ENCODE results near the gene TBC1D9.
"Not testable (repeated sequence)": the region's sequence is repeated elsewhere in the genome, so short reads cannot be mapped to it uniquely, and the experiment has no call there.

TBC1D9 gene

DNA sequence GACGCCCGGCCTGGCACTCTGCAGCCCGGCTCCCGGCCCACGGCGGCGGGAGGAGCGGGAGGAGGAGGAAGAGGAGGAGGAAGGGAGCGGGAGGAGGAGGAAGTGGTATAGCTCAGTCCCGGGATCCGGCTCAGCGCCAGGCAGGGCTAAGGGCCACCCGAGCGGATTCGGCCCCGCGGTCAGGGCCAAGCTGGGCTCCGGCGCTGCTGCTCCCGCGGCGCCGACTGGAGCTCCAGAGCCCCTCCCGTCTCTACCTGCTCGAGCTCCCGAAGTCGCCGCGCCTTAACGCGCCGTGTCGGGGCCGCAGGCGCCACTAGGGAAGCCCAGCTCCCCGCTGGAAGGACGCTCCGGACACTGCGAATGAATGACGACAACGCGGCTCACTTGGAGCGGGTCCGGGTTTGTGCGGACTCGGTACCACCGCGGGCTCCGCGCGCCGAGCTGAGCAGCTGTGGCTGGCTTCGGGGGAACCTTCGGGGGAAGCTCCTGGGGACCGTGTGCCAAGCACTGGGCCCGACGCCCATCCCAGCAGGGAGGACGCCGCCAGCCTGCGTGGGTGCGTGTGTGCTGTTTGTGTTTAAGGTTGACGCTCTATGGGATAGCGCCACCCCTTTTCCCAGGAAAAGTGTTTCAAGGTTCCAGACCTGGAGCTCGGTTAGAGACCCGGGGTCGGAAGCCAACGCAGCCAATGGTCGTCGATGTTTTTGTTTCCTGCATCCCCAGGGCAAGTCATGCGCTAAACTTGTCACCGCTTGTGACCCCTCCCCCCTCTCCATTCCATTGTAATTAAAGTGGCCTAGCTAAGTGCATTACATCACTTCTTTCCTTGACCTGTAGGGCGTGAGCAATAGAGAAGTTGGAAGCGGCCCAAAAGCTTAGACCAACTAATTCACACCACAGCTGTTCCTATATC lies at the start of gene TBC1D9:
TBC1D9 (minus strand) TSS at position 67 of the 913 bp plus-strand sequence. CDS start 340 bp downstream, outside the sequence.
- no peak for FAIRE-seq

DNA sequence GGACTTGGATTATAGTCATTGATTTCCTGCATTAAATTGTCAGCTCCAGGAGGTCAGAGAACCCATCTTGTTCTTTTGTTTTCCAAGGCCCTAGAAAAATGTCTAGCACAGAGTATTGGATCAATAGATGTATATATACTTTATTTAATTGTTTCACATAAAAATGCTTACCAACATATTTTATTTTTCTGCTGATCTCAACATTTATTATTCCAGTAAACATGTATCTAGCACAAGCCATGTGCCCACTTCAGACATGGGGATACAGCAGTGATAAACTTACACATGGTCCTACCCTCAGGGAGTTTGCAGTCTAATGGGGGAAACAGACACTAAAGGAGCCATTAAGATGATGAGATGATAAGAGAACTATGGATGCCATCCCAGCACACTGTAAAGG lies 49.1 kb upstream of the TBC1D9 start:
- FAIRE-seq = no peak

DNA sequence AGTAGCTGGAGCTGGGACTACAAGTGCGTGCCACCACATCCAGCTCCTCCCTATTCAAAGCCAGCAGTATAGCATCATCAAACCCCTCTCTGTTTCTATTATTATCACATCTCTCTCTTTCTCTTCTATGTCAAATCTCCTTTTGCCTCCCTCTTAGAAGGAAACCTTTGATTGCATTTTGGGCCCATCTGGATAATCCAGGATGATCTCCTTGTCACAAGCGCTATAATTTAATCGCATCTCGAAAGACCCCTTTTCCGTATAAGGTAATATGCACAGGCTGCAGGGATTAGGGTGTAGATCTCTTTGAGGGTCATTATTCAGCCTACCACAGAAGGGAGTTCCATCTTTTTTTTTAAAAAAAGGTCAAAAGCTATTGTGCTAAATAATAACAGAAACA lies 46.4 kb upstream of the TBC1D9 start:
- FAIRE-seq = no peak

- no peak for FAIRE-seq
Measured at GRCh38 chr4:140800666-140801065, 44.5 kb upstream of the TBC1D9 start.

DNA sequence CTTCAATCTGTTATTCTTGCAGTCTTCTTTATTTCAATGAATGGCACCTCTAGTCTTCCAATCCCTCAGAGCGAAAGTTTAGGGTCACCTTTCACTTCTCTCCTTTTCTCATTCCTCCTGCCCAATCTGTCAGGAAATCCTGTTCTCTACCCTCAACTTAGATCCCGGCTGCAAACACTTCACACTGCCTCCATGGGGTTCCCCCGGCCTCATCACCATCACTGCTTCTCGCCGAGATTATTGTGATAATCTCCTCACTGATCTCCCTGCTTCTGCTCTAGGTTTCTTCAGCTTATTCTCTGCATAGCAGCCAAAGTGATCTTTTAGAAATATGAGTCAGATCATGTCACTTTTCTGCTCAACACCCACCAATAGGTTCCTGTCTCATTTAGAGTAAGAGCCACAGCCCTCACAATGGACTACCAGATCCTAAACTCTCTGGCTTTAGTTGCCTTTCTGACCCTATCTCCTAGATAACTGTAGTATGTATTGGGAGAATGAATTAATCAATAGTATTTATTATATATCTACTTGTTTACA lies 43.6 kb upstream of the TBC1D9 start:
- FAIRE-seq = no peak

DNA sequence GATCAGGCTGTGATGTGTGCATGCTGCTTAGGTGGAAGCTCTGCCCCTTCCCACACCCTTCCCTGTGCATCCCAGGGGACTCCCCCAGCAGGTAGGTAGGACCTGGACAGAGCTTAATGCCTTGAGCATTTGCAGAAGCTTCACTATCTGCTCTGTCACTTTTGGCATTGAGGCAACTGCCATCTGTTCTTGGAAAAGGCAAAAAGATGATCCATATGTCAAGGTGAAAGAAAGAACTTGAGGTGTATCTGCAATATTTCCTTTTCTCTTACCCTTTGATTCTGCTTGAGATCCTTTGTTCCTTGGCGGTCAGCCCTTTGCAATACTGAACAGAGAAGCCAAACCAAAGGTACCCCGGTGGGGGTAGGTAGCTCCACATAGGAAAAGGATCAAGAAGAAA lies 37.1 kb upstream of the TBC1D9 start:
- FAIRE-seq = no peak

- FAIRE-seq = no peak
Measured at GRCh38 chr4:140790765-140791164, 34.6 kb upstream of the TBC1D9 start.

- no peak for FAIRE-seq
Measured at GRCh38 chr4:140790171-140790570, 34.0 kb upstream of the TBC1D9 start.

GRCh38 chr4:140789759-140790158 lies 33.6 kb upstream of the TBC1D9 start:
- no peak for FAIRE-seq

DNA sequence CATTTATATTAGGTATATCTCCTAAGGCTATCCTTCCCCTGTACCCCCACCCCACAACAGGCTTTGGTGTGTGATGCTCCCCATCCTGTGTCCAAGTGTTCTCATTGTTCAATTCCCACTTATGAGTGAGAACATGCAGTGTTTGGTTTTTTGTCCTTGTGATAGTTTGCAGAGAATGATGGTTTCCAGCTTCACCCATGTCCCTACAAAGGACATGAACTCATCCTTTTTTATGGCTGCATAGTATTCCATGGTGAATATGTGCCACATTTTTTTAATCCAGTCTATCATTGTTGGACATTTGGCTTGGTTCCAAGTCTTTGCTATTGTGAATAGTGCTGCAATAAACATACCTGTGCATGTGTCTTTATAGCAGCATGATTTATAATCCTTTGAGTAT lies 26.6 kb upstream of the TBC1D9 start:
- not testable (repeated sequence) for FAIRE-seq

DNA sequence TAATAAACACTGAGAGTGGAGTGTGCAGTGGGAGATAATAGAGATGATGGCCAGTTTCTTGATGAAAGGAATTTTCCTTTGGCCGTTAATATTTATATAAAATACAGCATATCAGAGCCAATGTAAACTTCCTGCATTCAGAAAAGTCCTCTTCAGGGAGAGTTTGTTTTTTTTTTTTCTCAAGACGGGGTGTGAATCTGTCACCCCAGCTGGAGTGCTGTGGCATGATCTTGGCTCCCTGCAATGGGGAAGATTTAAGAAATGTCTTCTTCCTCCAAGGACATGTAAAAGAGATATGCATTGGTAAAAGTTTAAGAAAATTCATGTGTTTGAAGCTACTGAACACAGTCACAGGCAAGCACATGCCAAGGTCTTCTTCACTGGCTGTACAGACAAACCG lies 25.4 kb upstream of the TBC1D9 start:
- FAIRE-seq = no peak

DNA sequence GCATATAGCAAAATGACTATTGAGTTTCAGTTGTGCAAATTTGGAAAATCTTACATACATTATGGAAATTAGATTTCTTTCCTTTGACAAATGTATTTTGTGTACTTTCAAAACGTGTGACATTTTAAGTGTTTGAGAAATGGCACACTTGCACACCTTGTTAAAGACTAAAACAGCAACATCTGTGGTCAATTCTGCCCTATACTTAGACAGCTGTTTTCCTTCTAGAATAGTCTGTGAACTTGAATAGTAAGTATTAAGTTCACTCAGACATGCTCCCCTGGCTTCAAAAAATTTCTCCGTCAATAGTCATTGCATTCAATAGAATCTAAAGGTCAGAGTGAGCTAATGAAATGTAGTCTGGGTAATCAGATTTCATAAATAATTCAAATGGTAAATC lies 21.7 kb upstream of the TBC1D9 start:
- no peak for FAIRE-seq

DNA sequence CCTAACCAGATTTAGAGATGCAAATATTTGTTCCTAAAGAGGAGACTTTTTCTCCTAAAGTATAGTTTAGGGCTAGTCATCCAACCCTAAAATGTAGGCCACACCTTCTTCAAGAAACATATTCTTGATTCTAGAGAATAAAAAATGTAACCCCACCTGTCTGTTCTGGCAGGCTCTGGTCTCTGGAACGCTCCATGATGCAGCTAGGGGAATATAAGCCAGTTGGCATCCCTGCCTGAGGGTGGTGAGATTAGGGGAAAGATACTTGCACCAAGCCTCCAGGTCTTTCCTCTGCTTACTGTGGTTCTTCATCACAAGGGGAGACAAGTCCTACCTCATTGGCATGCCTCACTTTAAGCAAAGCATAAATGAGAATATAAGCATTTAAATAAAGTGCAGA lies 21.2 kb upstream of the TBC1D9 start:
- FAIRE-seq = no peak

DNA sequence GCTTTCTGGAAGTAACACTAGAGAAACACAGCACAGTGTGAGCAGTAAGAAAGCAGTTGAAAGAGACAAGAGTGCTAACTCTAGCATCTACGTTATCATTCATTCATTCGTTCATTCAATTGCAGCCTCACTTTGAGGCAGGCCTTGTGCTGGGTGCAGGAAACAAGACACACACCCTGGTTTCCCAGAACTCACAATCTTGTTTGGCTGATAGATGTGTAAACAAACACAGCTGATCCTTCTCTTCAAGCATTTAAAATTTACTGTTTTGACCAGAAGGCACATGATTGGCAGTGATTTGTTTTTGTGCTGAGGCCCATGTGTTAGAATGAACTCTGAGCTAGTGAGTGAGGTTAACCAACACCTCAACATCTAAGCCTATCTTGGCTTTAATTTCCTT lies 20.4 kb upstream of the TBC1D9 start:
- FAIRE-seq = no peak

DNA sequence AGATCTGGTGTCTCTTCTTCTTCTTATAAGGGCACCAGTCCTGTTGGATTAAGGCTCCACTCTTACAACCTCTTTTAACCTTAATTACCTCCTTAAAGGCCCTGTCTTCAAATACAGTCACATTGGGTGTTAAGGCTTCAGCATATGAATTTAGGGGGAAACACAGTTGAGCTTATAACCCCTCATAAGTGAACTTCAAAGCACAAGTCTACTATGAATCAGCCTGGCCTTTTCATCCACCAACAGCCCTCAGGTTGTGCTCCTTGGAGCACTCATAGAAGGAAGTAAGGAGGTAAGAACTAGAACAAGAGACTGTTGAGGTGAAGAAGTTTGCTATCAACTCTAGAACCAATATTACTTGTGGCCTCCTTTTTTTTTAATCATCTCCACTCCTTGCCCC lies 18.8 kb upstream of the TBC1D9 start:
- FAIRE-seq = no peak

DNA sequence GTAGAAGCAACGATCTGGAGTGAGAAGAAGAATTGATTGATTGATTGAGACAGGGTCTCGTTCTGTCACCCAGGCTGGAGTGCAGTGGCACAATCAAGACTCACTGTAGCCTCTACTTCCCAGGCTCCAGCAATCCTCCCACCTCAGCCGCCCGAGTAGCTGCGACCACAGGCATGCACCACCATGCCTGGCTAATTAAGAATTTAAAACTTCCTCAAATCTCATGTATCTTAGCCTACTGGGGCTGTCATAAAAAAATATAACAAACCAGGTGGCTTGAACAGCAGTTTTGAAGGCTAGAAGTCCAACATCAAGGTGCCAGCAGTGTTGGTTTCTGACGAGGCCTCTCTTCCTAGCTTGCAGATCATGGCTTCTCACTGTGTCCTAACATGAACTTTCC lies 18.3 kb upstream of the TBC1D9 start:
- FAIRE-seq = no peak

GRCh38 chr4:140769209-140769608 lies 13.0 kb upstream of the TBC1D9 start:
- no peak for FAIRE-seq

DNA sequence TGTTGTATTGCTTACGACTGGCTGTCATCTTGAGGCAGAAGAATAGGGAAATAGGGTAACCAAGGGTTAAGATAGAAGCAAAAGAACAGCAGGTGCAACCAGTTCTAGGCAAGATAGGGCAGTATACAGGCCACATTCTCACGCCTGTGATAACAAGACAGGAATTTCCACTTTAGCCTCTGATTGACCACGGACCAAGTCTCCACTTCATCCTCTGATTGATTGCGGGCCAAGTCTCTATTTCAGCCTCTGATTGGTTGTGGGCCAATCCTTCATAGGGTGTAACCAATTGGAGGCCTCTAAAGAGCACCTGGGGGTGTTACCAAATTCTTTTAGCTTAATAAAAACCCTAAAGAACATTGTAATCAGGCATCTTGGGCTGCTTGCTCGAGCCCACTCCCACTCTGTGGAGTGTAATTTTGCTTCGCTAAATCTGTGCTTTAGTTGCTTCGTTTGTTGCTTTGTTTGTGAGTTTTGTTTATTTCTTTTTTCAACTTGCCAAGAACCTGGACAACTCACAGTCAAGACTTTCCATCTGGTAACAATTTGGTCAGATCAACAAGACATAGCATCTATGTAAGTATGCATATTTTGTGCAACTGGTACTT lies 8.7 kb upstream of the TBC1D9 start:
- FAIRE-seq = no peak

- no peak for FAIRE-seq
Measured at GRCh38 chr4:140762202-140762601, 6.0 kb upstream of the TBC1D9 start.

GRCh38 chr4:140757232-140757630 lies 1.0 kb upstream of the TBC1D9 start:
- FAIRE-seq = no peak

- FAIRE-seq = no peak
Measured at GRCh38 chr4:140755774-140756318, 339 bp downstream of the TBC1D9 start.

DNA sequence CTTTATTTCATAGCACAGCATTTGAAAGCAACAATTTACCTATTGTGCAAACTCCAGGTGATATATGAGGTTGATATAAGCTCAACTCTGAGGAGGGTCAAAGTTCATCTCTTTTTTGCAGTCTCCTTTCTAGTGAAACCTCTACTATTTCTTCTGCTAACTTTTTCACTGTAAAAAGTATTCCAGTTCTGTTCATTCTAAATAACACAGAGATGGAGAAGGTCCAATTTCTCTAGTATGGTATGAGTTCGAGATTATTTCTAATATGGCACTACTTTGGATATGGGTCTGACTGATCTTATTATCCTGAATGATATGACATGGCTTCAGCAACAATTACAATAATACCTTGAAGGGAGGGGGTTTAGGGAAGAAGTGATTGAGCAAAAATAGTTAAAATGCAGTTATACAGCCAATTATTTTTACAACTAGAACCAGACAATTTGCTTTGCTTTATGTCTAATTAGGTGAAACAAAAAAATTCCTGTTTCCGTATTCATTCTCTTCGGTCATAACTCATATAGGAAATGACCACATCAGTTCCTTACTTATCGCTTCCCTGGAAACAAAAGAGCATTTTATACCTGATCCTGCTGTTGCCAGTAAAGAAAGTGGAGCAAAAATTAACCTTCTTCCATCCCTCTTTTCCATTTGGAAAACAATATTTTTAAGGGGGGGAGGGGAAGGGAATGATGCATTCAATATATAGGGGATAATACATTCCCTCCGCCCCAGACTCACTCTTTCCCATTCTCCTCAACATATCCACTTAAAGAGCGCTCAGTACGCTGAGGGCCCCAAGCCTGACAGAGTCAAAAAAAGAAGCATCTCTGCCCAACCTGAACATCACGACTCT lies 1.0 kb downstream of the TBC1D9 start:
- FAIRE-seq = no peak

- FAIRE-seq = no peak
Measured at GRCh38 chr4:140753329-140753728, 2.9 kb downstream of the TBC1D9 start.
